Dermis microvascular lymphatic vessel endothelial cell (primary cell): Measurements from ENCODE around the gene POFUT1. TPM values are rescaled to one million over a fixed set of nuclear protein-coding genes. Genes with fewer than 3 reads are reported as not detected.
A peak's percentile ranks its signal among the peaks of the same experiment; 100 is the strongest.

ENCODE experiments used
- DNase-seq, 2 donors: peaks; one replicate each; pipeline versions ENCODE4 v3.0.0 to v3.0.0-alpha.2; 2010; ENCODE audit warnings: low read depth in 2 of 2
- total RNA-seq: library from RNA; depleted of rRNA; stranded (reverse); fragments of >200 nt; gene quantifications from 2 replicates; pipeline ENCODE4 v1.2.1, GENCODE V29; 2014

POFUT1 gene
- total RNA-seq, 1 donor from 2014 or later = 26.7 TPM

DNA sequence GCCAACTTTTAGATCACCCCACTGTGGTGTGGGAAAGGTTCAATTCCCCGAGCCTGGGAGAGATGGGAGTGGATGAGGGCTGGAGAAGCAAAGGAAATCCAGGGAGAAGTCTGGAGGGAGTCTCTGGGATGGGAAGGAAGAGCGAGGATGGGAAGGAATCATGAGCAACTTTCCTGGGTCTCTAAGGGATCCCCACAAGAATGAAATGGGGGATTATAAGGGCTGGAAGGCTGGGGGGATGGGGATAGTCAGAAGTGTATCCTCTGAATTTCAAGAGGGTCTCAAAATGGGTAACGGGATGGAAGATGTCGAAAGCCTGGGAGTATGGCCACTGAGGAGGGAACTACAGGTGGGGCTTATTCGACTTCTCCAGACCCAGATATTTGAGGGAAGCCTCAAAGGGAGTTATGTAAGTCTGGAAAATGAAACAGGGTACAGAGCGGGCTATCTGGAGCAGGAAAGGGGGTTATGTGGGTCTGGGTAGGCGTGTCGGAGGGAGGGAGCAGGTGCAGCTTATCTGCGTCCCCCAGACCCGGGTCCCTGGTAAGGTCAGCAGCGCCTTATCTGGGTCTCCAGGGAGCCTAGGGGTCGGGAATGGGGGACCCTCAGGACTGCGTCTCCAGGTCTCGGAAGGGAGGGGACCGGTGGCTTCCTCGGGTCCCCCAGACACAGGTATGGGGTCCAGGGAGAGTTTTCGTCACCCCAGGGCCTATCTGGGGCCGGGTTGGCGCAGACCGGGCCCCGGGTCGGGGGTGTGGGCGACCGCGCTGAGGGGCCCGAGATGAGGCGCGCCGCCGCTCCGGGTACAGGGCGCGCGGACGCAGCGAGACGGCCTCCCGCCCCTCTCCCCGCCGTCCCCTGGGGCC is 687 bp upstream of the POFUT1 start:
- peak in 1 of 2 donors; percentile 9 for DNase-seq

DNA sequence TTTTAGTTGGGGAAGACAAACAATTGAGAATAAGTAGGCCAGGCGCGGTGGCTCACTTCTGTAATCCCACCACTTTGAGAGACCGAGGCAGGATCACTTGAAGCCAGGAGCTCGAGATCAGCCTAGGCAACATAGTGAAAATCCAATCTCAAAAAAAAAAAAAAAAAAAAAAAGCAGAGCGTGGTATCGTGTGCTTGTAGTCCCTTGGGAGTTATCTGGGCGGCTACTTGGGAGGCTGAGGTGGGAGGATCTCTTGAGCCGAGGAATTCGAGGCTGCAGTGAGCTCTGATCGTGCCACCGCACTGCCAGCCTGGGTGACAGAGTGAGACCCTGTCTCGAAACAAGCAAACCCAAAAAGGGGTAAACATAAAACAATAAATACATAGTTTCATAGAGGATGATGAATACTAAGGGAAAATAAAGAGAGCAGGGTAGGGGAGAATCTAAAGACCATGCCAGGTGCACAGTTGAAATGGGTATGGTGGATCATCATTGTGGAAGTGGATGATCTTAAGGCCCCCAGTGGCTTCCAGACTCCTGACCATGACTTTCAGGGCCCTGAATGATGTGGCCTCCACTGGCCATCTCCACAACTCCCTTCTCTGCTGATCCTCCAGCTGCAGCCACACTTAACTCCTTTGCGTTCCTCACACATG is 947 bp downstream of the POFUT1 start:
- DNase-seq = no peak

GRCh38 chr20:32209850-32210605 is 2.3 kb downstream of the POFUT1 start:
- no peak for DNase-seq

- DNase-seq = no peak
Measured at GRCh38 chr20:32213870-32214269, 6.2 kb downstream of the POFUT1 start.

DNA sequence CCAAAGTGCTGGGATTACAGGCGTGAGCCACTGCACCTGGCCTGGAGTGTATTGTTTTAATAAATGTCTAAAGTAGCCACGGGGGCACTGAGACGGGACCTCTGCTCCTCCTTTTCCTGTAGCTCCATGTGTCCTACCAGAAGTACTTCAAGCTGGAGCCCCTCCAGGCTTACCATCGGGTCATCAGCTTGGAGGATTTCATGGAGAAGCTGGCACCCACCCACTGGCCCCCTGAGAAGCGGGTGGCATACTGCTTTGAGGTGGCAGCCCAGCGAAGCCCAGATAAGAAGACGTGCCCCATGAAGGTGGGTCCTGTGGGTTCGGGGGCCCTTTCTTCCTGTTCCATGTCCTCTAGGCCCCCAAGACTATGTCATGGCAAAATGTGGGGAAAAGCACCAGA is 7.5 kb downstream of the POFUT1 start:
- no peak for DNase-seq

DNA sequence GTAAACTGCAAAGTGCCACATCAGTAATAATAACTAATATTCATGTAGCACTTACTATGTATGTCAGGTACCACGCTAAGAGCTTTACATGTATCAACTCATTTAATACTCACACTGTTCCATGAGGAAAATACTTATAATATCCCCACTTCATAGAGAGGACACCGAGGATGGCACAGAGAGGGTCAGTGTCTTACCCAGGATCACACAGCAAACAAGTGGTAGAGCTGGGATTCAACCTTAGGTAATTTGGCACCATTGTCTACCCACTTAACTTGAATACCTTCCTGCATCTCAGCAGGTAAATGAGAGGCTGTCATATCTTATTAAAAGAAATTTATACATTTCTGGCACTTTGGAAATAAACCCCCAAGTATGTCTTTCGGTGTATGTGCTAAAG is 8.0 kb downstream of the POFUT1 start:
- no peak for DNase-seq

DNA sequence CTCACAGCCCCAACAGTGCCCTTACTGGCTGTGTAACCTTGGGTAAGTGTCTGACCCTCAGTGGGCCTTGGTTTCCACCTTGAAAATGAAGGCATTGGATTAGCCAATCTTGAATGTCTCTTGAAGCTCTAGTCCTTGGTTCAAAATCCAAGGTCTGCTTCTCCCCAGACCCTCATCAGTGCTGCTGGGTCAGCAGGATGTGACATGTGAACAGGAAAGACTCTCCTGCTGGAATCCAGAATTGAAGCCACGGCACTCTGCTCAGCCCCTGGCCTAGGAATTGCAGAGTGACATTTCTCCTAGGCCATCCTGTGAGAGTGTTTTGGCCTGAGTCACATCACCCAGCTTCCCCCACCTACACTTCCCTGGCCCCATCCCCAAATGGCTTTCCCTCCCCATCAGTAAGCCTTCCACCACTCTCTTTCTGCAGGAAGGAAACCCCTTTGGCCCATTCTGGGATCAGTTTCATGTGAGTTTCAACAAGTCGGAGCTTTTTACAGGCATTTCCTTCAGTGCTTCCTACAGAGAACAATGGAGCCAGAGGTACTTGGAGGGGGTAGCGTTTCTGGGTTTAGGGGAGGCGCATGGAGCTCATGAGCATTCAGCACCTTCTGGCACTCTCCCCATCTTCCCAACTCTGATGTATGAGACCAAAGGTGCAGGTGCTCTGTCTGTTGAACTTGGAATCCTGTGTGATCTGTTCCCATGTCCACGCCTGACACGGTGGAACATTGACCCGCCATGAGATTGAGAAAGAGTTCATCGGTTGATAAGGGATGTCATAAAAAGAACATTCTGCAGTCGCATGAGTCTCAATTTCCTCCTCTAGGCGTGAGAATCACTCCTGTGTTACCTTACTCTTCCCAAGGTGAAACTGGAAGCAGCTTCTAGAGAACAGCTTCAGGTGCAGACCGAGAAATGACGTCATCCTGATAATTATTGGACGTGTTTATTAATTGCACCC is 8.8 kb downstream of the POFUT1 start:
- peak; percentile 63 to 81 for DNase-seq

- DNase-seq = peak in 1 of 2 donors; percentile 12
Measured at GRCh38 chr20:32218156-32218900, 10.6 kb downstream of the POFUT1 start.

GRCh38 chr20:32224463-32224862 is 16.8 kb downstream of the POFUT1 start:
- DNase-seq = no peak

- DNase-seq = no peak
Measured at GRCh38 chr20:32226391-32226790, 18.7 kb downstream of the POFUT1 start.

- DNase-seq = no peak
Measured at GRCh38 chr20:32227306-32227705, 19.6 kb downstream of the POFUT1 start.

DNA sequence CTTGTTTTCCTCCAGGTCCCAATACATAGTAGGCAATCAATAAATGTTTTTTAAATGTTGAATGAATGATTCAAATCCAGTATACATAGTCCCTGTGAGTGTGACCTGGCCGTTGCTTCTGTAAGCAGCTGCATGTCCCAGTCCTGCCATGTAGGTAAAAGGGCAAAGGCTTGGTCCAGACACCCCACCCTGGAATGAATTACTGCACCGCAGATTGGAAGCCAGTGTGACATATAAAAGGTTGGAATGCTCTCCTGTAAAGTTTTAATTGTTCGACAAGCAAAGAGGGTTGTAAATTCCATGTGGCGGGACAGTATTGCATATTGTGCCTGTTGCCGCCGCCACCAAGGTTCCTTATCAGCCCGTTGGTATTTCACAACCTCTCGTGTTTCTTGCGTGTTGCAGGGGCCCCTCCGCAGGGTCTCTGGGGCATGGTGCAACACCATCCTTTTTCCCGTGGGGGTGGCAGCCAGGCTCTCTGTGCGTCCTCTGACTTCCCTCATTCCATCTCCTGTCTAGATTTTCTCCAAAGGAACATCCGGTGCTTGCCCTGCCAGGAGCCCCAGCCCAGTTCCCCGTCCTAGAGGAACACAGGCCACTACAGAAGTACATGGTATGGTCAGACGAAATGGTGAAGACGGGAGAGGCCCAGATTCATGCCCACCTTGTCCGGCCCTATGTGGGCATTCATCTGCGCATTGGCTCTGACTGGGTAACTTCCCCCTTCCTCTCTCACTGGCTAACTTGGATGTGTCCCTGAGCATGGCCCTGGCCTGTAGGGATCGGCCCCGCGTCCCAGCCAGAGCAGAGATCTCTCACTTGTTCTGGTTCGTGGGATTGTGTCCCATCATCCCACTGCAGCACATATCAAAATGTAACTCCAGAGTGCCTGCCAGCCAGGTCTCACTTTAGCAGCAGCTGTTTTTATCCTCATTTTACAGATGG is 20.3 kb downstream of the POFUT1 start:
- DNase-seq = peak in 1 of 2 donors; percentile 38

- no peak for DNase-seq
Measured at GRCh38 chr20:32229251-32229747, 21.6 kb downstream of the POFUT1 start.

DNA sequence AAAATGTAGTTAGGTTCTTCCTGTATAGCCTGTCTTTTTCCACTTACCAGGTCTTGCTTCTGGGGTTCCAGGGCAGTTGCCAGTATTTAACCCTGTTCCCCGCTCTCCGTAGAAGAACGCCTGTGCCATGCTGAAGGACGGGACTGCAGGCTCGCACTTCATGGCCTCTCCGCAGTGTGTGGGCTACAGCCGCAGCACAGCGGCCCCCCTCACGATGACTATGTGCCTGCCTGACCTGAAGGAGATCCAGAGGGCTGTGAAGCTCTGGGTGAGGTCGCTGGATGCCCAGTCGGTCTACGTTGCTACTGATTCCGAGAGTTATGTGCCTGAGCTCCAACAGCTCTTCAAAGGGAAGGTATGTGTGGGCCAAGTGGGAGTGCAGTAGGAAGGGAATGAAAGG is 23.0 kb downstream of the POFUT1 start:
- DNase-seq = no peak

- no peak for DNase-seq
Measured at GRCh38 chr20:32231245-32231644, 23.6 kb downstream of the POFUT1 start.

DNA sequence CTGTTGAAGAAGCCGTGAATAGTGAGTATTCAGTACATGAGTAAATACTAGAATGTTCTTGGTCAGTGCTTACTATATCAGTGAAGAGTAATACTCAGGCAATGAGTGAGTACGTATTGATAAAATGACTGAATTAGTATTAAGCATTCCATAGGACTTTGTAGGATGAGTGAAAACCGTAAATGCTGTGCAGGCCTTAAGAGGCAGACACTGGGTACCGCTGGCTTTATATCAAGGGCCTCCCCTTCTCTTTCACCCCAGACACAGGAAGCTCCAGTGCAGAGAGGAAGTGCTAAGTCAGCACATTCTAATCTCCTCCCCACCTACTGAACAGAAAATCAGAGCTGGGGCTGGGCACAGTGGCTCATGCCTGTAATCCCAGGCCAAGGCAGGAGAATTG is 24.2 kb downstream of the POFUT1 start:
- DNase-seq = peak; percentile 16 to 37

DNA sequence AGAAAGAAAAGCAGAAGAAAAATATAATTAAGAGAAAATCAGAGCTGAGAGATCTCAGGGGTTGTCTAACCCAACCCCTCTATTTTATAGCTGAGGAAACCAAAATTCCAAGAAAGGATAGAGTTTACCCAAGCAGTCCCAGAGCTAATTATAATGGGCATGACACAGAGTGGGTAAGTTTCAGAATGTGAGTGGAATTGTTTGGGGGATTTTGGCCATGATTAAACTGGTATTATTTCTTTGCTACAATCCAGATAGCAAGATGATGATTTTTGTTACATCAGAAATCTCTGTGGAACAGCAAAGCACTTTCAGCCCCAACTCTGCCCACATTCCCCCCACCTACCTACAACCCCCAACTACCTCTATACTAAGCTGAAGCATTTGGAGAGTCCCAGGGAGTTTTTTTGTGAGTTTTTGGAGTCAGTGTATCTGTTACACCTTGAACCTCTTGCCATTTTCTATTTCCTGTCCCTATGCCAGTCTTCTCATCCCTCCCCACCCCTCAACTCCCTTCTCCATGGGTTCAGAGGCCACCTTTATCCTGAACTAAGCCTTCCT is 24.7 kb downstream of the POFUT1 start:
- no peak for DNase-seq

DNA sequence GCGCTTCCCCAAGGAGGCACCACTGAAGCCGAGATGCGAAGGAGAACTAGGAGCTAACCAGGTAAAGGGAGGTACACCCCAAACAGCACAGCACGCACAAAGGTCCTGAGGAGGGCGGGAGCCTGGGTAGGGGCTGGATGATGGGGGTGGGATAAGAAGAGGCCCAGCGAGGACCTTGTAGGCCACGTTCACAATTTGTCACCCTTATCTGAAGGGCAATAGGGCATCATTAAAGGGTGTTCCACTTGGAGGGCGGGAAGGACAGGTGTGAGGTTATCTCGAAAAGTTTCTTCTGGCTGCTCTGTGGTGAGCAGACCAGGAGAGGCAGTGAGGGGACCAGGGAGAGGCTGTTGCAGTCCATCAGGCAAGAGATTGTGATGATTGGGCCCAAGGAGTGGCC is 25.6 kb downstream of the POFUT1 start:
- DNase-seq = no peak
